ENCODE results near the gene MRPS12.

The MRPS12 gene

DNA sequence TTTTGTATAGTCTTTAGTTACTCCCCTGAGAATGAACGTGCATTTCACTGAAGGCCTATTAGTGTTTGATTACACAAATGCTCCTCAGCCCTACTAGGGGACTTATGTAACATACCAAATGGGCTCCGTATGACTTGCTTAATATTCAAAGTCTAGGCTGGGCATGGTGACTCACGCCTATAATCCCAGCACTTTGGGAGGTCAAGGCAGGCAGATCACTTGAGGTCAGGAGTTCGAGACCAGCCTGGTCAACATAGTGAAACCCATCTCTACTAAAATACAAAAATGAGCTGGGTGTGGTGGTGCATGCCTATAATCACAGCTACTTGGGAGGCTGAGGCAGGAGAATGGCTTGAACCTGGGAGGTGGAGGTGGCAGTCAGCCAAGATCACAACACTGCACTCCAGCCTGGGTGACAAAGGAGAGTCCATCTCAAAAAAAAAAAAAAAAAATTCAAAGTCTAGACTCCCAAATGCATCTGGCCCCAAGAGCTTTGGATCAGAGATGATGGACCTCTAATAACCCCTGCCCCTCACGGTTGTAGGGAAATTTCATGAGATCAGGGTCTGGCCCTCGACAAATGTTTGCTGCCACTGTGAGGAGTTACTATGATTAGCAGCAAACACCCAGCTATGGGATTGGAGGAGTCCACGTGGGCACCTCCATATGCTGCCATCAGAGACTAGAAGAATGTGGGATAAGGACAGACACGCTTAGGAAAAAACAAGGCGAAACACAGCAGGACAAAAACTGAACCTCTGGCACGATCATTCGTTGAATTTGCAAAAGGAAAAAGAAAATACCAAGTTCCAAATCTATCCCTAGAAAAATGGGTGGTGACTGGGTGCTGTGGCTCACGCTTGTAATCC, 40.2 kb downstream of the MRPS12 start:
- TF ChIP-seq TOX (CRISPR knock-in tag; IDR thresholded peaks at IDR 0.05; ENCODE audit: borderline replicate concordance) (no peak), ESRRG (CRISPR knock-in tag; IDR thresholded peaks at IDR 0.05) (no peak), POU6F1 (CRISPR knock-in tag; IDR thresholded peaks at IDR 0.05; ENCODE audit: borderline replicate concordance, low read depth) (no peak), CSRNP3 (CRISPR knock-in tag; IDR thresholded peaks at IDR 0.05) (no peak), TCF4 (CRISPR knock-in tag; IDR thresholded peaks at IDR 0.05; ENCODE audit: borderline replicate concordance) (no peak), RARB (CRISPR knock-in tag; IDR thresholded peaks at IDR 0.05) (no peak), OSR1 (CRISPR knock-in tag; IDR thresholded peaks at IDR 0.05) (no peak), BACH2 (CRISPR knock-in tag; IDR thresholded peaks at IDR 0.05; ENCODE audit: borderline replicate concordance) (no peak), GLIS3 (CRISPR knock-in tag; IDR thresholded peaks at IDR 0.05) (no peak), ZNF565 (CRISPR knock-in tag; conservative IDR thresholded peaks at IDR 0.05; ENCODE audit: low read depth) (no peak), ZNF8 (CRISPR knock-in tag; IDR thresholded peaks at IDR 0.05) (no peak), PPARA (CRISPR knock-in tag; IDR thresholded peaks at IDR 0.05; ENCODE audit: borderline replicate concordance) (no peak), ARNTL (CRISPR knock-in tag; IDR thresholded peaks at IDR 0.05; ENCODE audit: borderline replicate concordance, low read depth) (no peak), ISL1 (CRISPR knock-in tag; IDR thresholded peaks at IDR 0.05) (no peak), PATZ1 (CRISPR knock-in tag; IDR thresholded peaks at IDR 0.05; ENCODE audit: borderline replicate concordance) (no peak)
- no peak for ATAC-seq

GRCh38 chr19:38971672-38972071, 40.9 kb downstream of the MRPS12 start:
- TF ChIP-seq ZNF8 (CRISPR knock-in tag; IDR thresholded peaks at IDR 0.05), result no peak
- TF ChIP-seq CSDC2 (CRISPR knock-in tag; IDR thresholded peaks at IDR 0.05), result no peak
- no peak for TF ChIP-seq ZFP3 (CRISPR knock-in tag; IDR thresholded peaks at IDR 0.05)
- TF ChIP-seq ISL1 (CRISPR knock-in tag; IDR thresholded peaks at IDR 0.05), result no peak
- no peak for TF ChIP-seq ZC3H10 (CRISPR knock-in tag; IDR thresholded peaks at IDR 0.05)
- TF ChIP-seq ZNF70 (CRISPR knock-in tag; IDR thresholded peaks at IDR 0.05), result no peak

GRCh38 chr19:38974624-38975213, 44.0 kb downstream of the MRPS12 start:
- peak; percentile 9; the same call in 2 of the 3 replicates for ATAC-seq
- no peak for TF ChIP-seq ISL1 (CRISPR knock-in tag; IDR thresholded peaks at IDR 0.05)
- no peak for TF ChIP-seq TCF4 (CRISPR knock-in tag; IDR thresholded peaks at IDR 0.05; ENCODE audit: borderline replicate concordance)
- TF ChIP-seq, protein P1, sequence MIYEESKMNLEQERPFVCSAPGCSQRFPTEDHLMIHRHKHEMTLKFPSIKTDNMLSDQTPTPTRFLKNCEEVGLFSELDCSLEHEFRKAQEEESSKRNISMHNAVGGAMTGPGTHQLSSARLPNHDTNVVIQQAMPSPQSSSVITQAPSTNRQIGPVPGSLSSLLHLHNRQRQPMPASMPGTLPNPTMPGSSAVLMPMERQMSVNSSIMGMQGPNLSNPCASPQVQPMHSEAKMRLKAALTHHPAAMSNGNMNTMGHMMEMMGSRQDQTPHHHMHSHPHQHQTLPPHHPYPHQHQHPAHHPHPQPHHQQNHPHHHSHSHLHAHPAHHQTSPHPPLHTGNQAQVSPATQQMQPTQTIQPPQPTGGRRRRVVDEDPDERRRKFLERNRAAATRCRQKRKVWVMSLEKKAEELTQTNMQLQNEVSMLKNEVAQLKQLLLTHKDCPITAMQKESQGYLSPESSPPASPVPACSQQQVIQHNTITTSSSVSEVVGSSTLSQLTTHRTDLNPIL (CRISPR knock-in tag; IDR thresholded peaks at IDR 0.05; ENCODE audit: low read depth), result no peak
- TF ChIP-seq ZNF565 (CRISPR knock-in tag; conservative IDR thresholded peaks at IDR 0.05; ENCODE audit: low read depth), result no peak
- no peak for TF ChIP-seq CSRNP3 (CRISPR knock-in tag; IDR thresholded peaks at IDR 0.05)
- no peak for TF ChIP-seq POU6F1 (CRISPR knock-in tag; IDR thresholded peaks at IDR 0.05; ENCODE audit: borderline replicate concordance, low read depth)
- no peak for TF ChIP-seq TOX (CRISPR knock-in tag; IDR thresholded peaks at IDR 0.05; ENCODE audit: borderline replicate concordance)
- TF ChIP-seq ZNF70 (CRISPR knock-in tag; IDR thresholded peaks at IDR 0.05), result no peak
- no peak for TF ChIP-seq SNAI2 (CRISPR knock-in tag; IDR thresholded peaks at IDR 0.05)
- TF ChIP-seq ESRRG (CRISPR knock-in tag; IDR thresholded peaks at IDR 0.05), result no peak
- TF ChIP-seq ZNF8 (CRISPR knock-in tag; IDR thresholded peaks at IDR 0.05), result no peak
- no peak for TF ChIP-seq PATZ1 (CRISPR knock-in tag; IDR thresholded peaks at IDR 0.05; ENCODE audit: borderline replicate concordance)
- TF ChIP-seq PPARA (CRISPR knock-in tag; IDR thresholded peaks at IDR 0.05; ENCODE audit: borderline replicate concordance), result no peak
- no peak for TF ChIP-seq ZFP30 (CRISPR knock-in tag; IDR thresholded peaks at IDR 0.05)
- no peak for TF ChIP-seq ZC3H10 (CRISPR knock-in tag; IDR thresholded peaks at IDR 0.05)
- no peak for TF ChIP-seq OSR1 (CRISPR knock-in tag; IDR thresholded peaks at IDR 0.05)
- no peak for TF ChIP-seq GLIS3 (CRISPR knock-in tag; IDR thresholded peaks at IDR 0.05)
- TF ChIP-seq BACH2 (CRISPR knock-in tag; IDR thresholded peaks at IDR 0.05; ENCODE audit: borderline replicate concordance), result no peak
- no peak for TF ChIP-seq RARB (CRISPR knock-in tag; IDR thresholded peaks at IDR 0.05)

More at GRCh38 chr19:38971672-38972071, 40.9 kb downstream of the MRPS12 start:
- no peak for ATAC-seq

Data from SK-N-SH treated with all-trans-retinoic acid at 6 μM for 48 hours (cell line).